Stimulated activated CD8-positive, alpha-beta memory T cell treated with anti-CD3 and anti-CD28 coated beads, Interleukin-12 subunit alpha, Interleukin-12 subunit beta, amount 100 ng/mL, for 1 hour (primary cell): ENCODE results near the gene LDHAL6B.

Experiments
- DNase-seq: peaks from one replicate; pipeline ENCODE4 v3.0.0-alpha.2; 2020; ENCODE audit warnings: low read depth

The LDHAL6B gene

DNA sequence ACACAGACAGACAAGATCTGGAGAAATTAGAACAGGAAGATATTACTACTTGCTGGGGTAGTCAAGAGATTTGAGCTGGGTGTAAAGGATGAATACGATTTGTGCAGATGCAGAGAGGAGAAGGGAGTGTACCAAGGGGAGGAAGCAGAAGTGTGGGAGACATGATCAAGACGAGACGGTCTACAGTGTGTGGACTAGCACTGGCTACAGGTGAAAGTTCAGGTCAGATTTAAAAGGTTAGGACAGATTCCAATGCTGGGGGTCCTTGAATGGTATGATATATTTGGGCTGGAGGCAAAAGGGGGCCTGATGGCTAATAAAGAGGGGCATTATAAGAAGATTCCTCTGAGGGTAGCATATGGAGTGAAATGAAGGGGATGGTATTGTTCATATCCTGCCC is 12.1 kb downstream of the LDHAL6B start:
- DNase-seq: no peak

DNA sequence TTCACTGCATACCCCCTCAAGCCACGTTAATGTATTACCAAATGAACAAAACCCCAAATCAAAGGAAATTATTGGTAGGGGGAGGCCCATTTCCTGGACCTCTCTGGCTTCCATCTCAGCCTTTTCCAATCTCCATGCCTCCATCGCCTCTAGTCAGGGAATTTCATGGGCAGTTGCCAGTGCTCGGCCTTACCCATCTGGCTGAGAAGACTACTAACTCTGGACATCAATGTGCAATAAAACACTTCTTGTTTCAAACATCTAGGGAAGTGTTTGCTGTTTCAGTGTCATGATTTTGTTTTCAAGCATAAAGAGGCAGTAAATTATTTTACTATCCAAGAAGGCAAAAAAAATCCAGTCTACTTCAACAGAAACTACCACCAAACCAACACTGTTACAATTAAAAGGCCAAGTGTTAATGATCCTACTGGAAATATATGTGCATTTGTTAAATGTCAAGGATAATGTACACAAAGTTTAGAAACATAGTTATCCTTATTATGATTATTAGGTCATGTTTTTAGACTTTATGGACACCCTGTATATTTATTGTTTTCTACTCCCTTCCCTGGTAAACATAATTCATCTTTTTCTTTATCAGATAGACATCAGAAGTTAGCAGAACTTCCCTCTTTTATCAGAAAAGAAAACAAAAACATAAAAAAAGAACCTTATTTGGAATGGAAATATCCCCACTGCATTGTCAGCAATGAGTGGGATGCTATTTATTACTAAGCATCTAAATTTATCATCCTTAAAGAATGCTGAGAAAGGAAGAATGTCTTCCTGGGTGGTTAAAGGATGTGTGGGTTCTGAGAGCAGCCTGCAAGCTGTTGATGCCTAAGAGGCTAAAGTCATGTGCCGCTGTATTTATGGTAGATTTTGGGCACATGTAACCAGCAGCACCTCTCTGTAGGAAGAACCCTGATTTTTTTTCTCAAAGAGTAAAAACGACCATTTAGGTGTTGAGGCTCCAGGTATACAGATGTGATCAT is 15.2 kb downstream of the LDHAL6B start:
- no peak for DNase-seq

DNA sequence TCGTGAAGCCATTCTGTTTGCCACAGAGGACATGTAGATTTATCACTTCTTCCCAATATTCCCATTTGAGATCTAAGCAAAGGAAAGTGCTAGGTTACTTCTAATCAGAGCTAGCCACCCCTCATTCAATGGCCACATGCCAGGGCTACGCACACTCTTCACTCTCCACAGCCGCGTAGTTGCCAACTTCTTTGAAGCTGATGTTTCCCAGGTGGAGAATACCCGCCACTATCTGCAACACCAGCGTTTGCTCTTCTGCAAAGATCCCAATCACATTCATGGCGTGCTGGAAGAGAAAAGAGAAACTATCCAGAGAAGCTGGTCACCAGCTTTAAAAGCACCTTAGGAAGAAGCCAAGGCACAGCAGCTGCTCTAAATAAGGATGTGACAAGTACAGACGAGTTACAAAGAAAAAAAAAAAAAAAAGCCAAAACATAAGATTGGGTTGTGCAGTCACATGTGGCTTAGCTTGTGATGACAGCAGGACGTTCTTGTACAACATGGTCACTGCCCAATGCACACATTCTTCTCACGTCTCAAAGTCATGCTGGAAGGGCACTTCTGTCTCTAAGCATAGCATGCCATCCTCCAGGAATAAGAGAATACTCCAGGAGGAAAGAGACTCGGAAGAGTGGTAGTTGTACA is 16.4 kb downstream of the LDHAL6B start:
- DNase-seq: no peak

DNA sequence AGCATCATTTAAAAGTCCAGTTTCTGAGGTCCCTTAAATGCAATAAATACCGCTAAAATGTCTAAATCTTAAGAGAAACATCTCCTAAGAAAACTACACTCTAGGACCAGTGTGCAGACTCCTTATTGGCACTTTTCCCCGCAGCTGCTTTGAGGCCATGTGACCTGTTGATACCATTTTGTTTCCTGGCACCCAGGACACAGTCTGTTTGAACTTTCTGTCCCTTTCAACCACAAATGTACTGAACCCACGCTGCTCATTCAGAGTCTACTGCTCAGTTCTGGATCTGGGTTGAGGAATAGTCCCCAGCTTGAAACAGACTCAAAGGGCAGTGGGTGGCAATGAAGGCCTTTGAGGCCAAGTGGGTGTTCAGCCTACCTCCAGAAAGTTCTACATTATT is 17.1 kb downstream of the LDHAL6B start:
- no peak for DNase-seq

DNA sequence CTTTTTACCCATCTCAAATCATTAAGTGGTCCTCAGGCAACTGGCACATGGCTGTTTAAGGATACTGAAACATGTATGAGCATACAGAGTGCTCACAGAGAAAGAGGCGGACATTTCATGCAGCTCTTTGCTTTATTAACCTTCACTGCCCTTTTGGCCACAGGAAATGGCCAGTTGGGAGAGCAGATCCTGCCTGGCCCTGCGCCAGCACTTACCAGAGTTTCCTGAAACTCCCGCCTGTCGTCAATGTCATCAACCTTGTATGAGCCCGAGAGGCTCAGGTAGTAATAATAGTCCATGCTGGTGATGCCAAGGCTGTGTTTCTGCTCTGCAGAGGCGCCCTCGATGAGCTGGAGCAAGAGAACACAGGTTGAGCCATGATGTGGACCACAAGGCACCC is 17.8 kb downstream of the LDHAL6B start:
- no peak for DNase-seq

DNA sequence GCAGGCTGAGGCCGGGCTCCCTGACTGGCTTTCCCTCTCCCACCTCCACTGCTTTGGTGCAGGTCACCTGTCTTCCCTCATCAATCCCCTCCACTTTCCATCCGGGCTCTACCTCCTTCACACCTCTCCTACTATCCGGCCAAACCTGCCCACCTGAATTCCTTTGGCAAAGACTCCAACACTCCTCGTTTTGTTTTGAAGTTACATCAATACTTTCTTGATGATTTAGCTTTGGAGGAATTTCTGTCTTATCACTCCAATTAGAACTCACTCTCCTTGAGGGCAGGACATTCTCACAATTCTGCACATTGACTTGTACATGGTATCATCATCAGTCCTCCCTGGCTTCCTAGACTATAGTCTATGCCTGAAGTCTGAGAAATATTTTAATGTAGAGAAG is 20.4 kb downstream of the LDHAL6B start:
- DNase-seq: no peak

DNA sequence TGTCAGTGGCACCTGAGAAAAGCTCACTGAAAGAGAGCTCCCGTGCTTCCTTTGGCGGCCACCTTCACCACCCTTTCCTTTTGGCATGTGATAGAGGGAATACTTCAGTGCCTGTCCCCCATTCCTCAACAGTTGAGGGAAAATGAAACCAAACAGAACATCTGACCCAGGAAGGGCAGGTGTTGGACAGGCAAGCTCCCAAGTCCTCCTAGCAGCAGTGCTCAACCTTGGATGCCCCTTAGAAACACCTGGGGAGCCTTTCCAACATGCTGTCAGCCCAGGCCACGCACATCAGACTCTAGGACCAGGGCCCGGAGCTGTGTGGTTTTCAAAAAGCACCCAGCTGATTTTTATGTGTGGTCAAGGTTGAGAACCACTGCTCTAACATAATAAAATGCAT is 22.4 kb downstream of the LDHAL6B start:
- DNase-seq: no peak

DNA sequence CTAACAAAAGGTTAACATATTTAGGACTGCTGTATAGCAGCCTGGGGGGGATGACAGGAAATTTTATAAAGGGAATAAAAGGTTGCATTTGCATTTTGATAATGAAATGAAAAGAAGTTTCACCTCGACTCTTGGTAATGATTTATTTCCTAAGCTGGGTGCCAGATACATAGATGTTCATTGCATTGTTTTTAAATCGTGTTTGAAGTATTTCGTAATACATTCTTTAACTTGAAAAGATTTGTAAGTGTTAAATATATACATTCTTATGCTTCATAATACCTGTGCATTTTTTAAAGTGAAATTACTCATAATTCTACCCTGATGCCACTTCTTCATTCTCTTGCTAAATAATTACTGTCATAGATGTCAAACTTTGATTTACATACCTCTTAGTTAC is 22.8 kb downstream of the LDHAL6B start:
- no peak for DNase-seq

DNA sequence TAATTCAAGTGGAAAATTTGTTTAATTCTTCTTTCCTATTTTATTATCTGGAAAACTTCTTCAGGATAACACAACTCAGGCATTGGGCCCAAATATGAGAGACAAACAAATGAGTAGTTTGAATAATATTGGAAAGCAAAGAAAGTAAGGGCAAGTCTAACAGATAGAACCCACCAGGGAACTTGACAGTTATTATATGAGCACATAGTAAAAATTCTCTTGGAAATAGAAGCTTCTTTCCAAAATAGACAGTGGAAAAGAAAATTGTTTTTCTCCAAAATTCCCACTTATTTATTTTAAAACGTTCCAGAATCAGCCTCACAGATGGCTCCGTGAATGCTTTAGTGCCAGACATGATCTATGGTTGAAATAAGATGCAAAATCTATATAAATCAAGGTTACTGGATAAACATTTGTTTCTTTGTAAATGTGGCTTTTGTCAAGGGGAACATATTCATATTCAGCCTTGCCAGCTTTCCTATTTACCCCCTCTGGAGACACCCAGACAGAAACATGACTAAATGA is 23.9 kb downstream of the LDHAL6B start:
- no peak for DNase-seq

DNA sequence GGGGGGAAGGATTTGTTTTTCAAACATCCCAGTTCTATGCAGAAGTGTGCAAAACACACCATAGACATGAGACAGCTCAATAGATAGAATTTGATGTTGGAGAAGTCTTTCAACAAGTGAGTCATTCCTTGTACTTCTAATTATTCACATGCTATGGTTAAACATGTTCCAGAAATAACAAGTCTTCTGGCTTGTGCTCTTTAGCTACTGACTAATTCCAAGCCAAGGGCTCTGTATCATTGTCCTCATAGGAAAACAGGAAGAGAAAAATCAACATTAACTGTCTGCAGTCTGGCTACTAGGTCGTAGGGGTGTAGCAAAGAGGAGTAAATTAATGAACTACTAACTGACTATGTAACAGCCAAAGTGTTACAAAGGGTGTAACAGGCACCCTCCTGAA is 25.8 kb downstream of the LDHAL6B start:
- DNase-seq: no peak

DNA sequence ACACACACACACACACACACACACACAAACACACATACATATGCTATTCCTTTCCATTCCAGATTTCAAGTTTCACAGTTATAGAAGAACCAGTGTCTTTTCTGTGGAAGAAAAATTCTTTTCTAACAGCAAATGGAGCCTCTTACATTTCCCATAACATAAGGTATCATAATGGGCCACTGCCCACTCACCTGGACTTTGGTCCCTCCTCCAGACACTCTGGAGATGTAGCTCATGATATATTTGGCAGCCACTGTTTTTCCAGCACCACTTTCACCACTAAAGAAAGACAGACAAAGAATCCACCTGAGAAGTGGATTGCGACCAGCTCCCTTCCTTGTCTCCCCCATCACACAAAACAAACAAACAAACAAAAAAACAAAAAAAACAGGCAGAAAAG is 29.8 kb downstream of the LDHAL6B start:
- DNase-seq: no peak

DNA sequence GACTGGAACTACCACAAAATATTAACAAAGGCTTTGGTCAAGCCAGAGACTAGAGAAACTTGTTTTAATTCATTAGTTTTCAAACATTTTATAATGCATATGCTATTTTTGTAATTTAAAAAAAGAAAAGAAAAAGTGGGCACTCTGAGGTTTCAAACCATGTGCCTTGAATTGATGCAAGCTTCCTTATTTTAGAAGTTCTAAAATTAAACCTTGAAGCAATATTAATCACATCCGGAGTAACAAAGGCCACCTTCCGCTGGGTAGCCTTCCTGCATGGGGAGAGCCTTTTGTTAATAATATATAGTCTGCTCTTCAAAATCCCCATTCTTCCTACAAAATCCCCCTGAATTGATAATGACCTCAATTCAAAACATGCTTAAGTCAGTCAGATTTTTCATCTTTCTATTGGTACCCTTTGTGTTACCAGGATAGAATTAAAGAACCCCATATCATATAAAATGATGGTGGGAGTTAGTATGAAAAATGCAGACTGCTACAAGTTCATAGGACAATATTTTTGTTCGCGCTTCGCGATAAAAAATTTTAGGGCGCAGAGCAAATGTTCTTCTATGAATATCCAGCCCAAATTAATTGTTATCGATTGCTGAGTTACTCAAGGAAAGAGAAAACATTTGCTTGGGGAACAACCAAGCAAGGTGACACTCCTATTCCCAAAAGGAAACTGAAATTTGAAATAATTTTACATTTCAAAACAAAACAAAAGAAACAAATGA is 30.6 kb downstream of the LDHAL6B start:
- DNase-seq: no peak

DNA sequence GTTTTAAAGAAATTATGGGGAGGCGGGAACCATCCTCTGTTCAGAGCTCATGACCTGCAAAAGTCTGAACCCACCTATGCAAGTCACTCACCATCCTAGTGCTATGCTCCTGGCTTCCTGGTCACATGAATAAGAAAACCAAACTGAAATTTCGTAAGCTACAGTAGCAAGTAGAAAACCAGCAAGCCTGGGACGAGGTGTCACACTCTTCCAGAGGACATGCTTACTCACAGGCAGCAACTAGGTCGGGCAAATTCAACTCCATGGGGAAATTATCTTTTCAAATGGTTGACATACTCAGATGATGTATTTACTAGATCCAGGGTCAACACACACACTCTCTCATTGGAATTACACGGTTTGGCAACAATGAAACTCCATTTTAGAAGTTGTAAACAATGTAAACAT is 31.3 kb downstream of the LDHAL6B start:
- no peak for DNase-seq

DNA sequence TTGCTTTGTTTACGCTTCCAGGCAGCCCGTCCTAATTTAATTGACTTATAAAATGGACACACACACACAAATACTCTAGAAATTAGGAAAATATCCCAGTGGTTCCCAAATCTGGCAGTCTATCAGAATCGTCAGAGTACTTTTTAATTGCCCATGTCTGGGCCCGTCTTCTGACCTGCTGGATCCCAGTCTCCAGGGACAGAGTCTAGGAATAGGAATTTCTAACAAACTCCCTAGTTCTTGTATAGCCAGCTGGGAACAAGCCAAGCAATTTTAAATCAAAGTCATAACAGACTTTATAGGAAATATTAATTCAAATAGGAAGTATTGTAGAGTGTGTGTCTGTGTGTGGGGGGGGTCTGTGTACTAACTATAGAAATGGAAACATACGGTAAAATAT is 33.4 kb downstream of the LDHAL6B start:
- DNase-seq: no peak

DNA sequence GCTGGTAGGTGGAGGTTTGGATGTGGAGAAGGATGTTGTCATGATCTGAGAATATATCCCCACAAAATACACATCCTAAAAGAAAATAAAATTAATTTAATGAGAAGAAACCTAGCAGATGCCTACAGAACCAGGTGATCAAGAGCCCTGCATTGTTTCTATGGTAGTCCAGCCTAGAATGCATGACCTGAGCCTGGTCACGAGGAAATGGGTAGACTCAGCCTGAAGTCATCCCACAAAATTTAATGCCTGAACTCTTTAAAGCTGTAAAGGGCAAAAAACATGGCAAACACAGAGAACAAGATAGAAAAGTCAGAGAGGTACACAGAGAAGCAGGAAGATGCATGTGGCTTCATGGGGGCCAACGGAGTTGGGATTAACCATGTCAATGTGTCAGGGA is 36.0 kb downstream of the LDHAL6B start:
- no peak for DNase-seq

DNA sequence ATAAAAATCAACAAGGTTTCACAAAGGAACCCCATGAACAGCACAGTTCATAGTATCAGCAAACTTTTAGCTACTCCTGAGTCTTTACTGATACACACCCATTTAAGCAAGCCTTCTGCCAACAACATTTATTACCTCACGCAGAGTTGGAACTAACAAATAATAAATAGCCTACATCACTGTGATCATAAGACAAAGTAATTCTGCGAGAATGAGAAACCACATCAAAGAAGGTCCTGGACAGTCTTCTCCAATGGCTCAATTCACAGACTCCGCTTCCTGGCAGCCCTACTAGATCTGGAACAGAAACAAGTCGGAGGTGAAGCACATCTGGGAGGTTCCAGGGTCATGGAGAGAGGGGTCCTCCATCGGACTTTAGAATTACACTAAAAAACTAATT is 37.0 kb downstream of the LDHAL6B start:
- no peak for DNase-seq

DNA sequence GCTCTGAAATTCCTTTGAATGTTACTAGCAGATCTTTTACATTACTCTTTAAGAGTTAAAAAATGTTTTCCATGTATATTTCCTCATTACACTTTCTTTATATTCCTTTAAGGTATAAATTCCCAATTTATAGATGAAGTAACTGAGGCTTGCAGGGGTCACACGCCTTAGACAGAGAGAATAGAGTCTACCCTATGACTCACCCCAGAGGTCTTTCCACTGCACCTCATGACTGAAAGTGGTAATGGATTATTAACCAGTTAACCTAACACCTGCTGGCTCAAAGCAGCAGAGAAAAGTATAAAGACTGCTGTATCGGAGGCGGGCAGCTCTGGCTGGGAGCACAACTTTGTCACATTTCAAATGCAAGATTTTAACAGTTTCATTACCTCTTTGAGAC is 37.7 kb downstream of the LDHAL6B start:
- DNase-seq: no peak

DNA sequence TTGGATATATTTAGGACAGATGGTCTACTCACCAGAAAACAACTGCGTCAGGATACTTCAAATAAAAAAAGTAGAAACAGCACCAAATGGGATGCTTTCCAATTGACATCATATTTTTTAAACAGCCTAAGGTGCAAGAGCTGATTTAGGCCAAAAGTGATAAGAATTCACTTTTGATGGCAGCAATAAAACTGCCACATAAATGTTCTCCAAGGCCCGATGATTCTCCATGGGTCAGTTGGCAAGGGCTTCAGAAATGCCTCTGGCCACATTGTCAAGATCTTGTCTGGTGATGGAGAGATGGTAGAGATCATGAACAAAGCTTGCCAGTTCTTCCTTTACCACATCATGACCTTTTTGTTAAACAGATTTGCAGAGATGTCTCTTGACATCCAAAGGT is 38.9 kb downstream of the LDHAL6B start:
- DNase-seq: no peak

DNA sequence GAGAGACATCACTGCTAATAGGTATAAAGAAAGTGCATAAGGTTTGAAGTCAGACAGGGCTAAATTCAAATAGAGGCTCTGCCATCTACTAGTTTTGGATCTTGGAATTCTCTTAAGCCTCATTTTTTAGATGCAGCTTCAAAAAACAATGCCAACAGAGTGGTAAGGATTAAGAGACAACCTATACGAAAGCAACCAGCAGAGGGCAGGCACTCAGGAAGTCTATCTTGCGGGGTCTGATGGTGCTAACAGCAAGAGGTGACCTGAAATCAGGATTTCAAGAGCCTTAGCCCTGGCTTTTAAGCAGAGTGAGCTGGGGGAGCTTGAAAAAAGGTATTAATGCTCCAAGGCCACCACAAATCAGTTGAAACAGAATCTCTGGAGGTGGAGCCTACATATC is 40.7 kb downstream of the LDHAL6B start:
- peak; percentile 39 for DNase-seq

DNA sequence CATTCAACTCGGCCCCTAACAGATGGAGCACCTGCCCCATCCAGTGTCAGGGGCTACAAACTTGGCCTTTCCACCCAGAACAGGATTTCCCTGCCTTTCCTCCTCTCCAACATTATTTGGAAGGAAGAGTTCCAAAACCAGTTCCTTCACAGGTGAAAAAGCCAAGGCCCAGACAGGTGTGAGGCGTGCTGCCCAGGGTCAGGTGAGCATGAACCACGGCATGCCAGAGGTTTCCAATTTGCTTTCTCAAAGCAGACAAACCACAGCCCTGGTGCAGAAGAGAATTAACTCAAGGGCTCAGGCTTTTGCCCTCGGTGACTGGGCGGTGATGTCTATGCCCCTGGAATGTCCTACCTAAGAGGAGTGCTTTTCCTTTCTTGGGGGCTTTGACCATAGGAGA is 43.2 kb downstream of the LDHAL6B start:
- DNase-seq: no peak

DNA sequence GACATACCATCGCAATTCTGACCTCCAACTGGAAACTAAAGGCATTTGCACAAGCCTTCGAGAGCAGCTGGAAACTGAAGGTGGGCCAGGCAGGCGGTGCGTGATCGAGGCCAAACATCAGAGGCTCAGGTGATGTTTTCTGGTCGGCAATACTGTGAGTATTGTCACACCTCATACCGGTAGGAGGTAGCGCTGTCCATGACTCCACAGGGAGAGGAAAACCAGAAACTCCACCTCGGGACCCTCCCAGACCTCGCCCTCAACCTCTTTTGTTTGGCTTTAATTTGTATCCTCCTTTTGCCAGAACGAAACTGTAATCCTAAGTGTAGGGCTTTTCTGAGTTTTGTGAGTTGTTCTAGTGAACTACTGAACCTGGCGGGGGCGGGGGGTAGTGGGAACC is 43.6 kb downstream of the LDHAL6B start:
- DNase-seq: no peak

DNA sequence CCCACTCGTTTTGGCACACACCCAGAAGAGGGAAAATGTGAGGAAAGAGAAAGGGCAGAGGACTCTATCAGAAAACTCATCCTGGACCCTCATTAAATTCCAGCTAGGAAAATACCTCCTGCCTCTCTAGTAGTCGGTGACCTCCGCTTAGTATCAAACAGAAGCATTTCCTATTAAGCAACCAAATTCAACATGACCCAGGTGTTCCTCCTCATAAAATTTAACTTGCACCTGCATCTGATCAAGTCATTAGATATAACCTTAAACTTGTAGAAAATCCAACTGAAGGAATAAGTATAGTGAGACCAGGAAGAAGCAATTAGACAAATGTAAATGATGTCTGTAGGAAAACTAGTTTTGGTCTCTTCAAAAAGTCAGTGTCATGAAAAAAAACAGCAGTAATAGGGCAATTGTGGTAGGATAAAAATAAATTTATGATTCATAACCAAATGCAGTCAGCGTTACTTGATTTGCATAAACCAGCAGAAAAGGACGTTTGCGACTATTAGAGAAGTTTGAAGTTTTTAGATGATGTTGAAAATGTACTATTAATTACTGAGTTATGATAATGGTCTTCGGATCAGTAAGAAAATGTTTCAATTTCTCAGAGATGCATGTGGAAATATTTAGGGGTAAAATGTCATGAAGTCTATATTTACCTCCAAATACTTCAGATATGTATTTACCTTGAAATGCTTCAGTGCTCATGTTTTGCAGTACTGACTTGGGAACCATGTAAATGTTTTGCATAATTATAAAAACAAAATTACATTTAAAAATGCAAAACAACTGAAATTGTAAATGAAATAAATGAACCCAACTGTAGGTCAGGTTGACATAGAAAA is 44.6 kb downstream of the LDHAL6B start:
- DNase-seq: no peak
